ENCODE results near the gene PDK3. TPM values are rescaled to one million over a fixed set of nuclear protein-coding genes. Genes with fewer than 3 reads are reported as not detected.

Gene PDK3
- total RNA-seq, 1 experiment from 2014 or later = 47.3 TPM

- H2BK120ac ChIP-seq (ENCODE audit: low read depth, low read length, poor library complexity, severe bottlenecking) = no peak overlapping the region
- peak overlapping the region; percentile 69 for H3K9ac ChIP-seq (ENCODE audit: extremely low read depth, insufficient read length, low read length)
- no peaks in the 10 kb centered on the region for H3K79me1 ChIP-seq (ENCODE audit: insufficient read depth, low read depth, low read length, poor library complexity, severe bottlenecking)
- no peak overlapping the region for H2BK12ac ChIP-seq (ENCODE audit: insufficient read length, low read depth, low read length)
- Mint-ChIP-seq H3K4me1 (peaks cover 26 to 35% of the 10 kb centered on the region in 2 experiments), H3K36me3 (ENCODE audit: insufficient read depth in 1 of 3, low read depth in 3 of 3) (peaks cover 0 to 4% (median 0%) of the 10 kb centered on the region in 3 experiments; a peak in 1 of 7 replicates), H3K27ac (no peak overlapping the region), H3K27me3 (ENCODE audit: low read depth) (peaks cover 2% of the 10 kb centered on the region), H3K4me3 (peak overlapping the region; percentile 70 to 89), H3K9me3 (no peaks in the 10 kb centered on the region)
- H4K91ac ChIP-seq (ENCODE audit: insufficient read length, low read depth, low read length) = no peak overlapping the region
- no peak overlapping the region for H3K27ac ChIP-seq (ENCODE audit: insufficient read length, low read depth, low read length)
- H3K79me2 ChIP-seq (ENCODE audit: insufficient read depth, low read length) = no peaks in the 10 kb centered on the region
- WGBS (ENCODE audit: extremely low coverage, insufficient read length, low lambda C conversion rate) = no CpG with 5 or more reads among the region's 25 CpGs
- H3K23me2 ChIP-seq (ENCODE audit: insufficient read length, low read depth, low read length, poor library complexity, severe bottlenecking) = peaks cover 15% of the 10 kb centered on the region
- H2BK15ac ChIP-seq (ENCODE audit: low read depth, low read length) = no peak overlapping the region
- H3K4me2 ChIP-seq (ENCODE audit: insufficient read depth, insufficient read length, low read length) = peak overlapping the region; percentile 82
- H4K5ac ChIP-seq (ENCODE audit: insufficient read length, low read depth, low read length) = no peak overlapping the region
- no peak overlapping the region for H3T11ph ChIP-seq (ENCODE audit: low read length)
- no peak for DNase-seq
- H2BK20ac ChIP-seq (ENCODE audit: low read depth, low read length, poor library complexity, severe bottlenecking) = no peak overlapping the region
- H3K18ac ChIP-seq (ENCODE audit: insufficient read length, low read depth, low read length) = no peak overlapping the region
- peak overlapping the region; percentile 54 for H3K14ac ChIP-seq (ENCODE audit: insufficient read depth, low read length)
- no peak for TF ChIP-seq CTCF (conservative IDR thresholded peaks at IDR 0.05)
- H2AK5ac ChIP-seq (ENCODE audit: insufficient read length, low read length) = no peak overlapping the region
- H3K4me1 ChIP-seq (ENCODE audit: insufficient read depth, low read length) = peaks cover 4% of the 10 kb centered on the region; the same call in 1 of the 2 replicates
- H3K9me3 ChIP-seq (ENCODE audit: control insufficient read depth, low read depth, low read length) = no peaks in the 10 kb centered on the region
- H3K56ac ChIP-seq (ENCODE audit: insufficient read length, low read depth, low read length) = no peak overlapping the region
- no peaks in the 10 kb centered on the region for H4K20me1 ChIP-seq (ENCODE audit: control insufficient read depth, insufficient read depth, insufficient read length)
- H4K8ac ChIP-seq (replicated peaks; ENCODE audit: insufficient read length, low read depth, low read length) = no peak overlapping the region
- H3K4ac ChIP-seq (ENCODE audit: low read depth, low read length) = no peak overlapping the region
- H2BK5ac ChIP-seq (ENCODE audit: insufficient read length, low read length) = no peak overlapping the region
- H3K23ac ChIP-seq (ENCODE audit: insufficient read length, low read depth, low read length) = no peak overlapping the region
- H3K27me3 ChIP-seq (ENCODE audit: insufficient read depth, low read length) = no peaks in the 10 kb centered on the region
- H2AFZ ChIP-seq (ENCODE audit: low read length) = no peak overlapping the region
These were observed 413 bp downstream of the PDK3 start for GRCh38 chrX:24465532-24465865.

All from H9 (cell line).